Keratinocyte (primary cell): ENCODE results near the gene MLLT3. TPM values are rescaled to one million over a fixed set of nuclear protein-coding genes. Genes with fewer than 3 reads are reported as not detected.

Experiments
- DNase-seq: peaks from one replicate; pipeline ENCODE4 v3.0.0-alpha.2; 2011; ENCODE audit warnings: low read depth, missing footprints, low spot score
- FAIRE-seq: peaks from 2 replicates; lab custom pipeline; 2011; peaks lifted over from hg19 to GRCh38; lab: Jason Lieb, UNC
- H2AFZ ChIP-seq: 2 replicates; pipeline ENCODE4 v1.6.0; 2012; ENCODE audit warnings: low read length, control low read depth, inconsistent platforms; ENCODE audit not compliant: control insufficient read depth
- H3K27ac ChIP-seq: 2 replicates; pipeline ENCODE4 v1.5.1; 2011; ENCODE audit warnings: low read length; ENCODE audit not compliant: control insufficient read depth, insufficient read depth
- H3K27me3 ChIP-seq: 3 replicates; pipeline ENCODE4 v1.6.0; 2011; ENCODE audit warnings: low read length; ENCODE audit not compliant: control insufficient read depth, insufficient read depth; ENCODE audit errors: extremely low read depth
- H3K36me3 ChIP-seq, 2 experiments: 2 replicates in 1 of 2; 3 replicates in 1 of 2; pipeline ENCODE4 v1.5.1; 2011; ENCODE audit warnings: low read length in 2 of 2, mild to moderate bottlenecking in 1 of 2; ENCODE audit not compliant: control insufficient read depth in 2 of 2, insufficient read depth in 2 of 2; ENCODE audit errors: extremely low read depth in 1 of 2
- H3K4me1 ChIP-seq: 3 replicates; pipeline ENCODE4 v1.5.1; 2011; ENCODE audit warnings: low read length; ENCODE audit not compliant: control insufficient read depth, insufficient read depth; ENCODE audit errors: extremely low read depth
- H3K4me2 ChIP-seq: 3 replicates; pipeline ENCODE4 v1.6.0; 2011; ENCODE audit warnings: low read depth, low read length; ENCODE audit not compliant: control insufficient read depth, insufficient read depth; ENCODE audit errors: extremely low read depth
- H3K4me3 ChIP-seq, 3 experiments: fragments of 200-600 bp in 1 of 3; sonication (generic) in 1 of 3; 2 replicates in 2 of 3; 3 replicates in 1 of 3; pipeline ENCODE4 v1.5.1; 2011 to 2016; ENCODE audit warnings: low read length in 3 of 3, mild to moderate bottlenecking in 3 of 3, control low read depth in 2 of 3, inconsistent platforms in 1 of 3, low read depth in 1 of 3, mixed read lengths in 1 of 3, mixed run types in 1 of 3, moderate library complexity in 1 of 3; ENCODE audit not compliant: control insufficient read depth in 2 of 3, insufficient read depth in 2 of 3; ENCODE audit errors: extremely low read depth in 1 of 3
- H3K79me2 ChIP-seq: 2 replicates; pipeline ENCODE4 v1.6.0; 2012; ENCODE audit warnings: low read length; ENCODE audit not compliant: control insufficient read depth, insufficient read depth
- H3K9ac ChIP-seq: 3 replicates; pipeline ENCODE4 v1.6.0; 2011; ENCODE audit warnings: low read length; ENCODE audit not compliant: control insufficient read depth, insufficient read depth; ENCODE audit errors: extremely low read depth
- H3K9me1 ChIP-seq: 3 replicates; pipeline ENCODE4 v1.6.0; 2011; ENCODE audit warnings: low read length; ENCODE audit not compliant: control insufficient read depth, insufficient read depth; ENCODE audit errors: extremely low read depth
- H3K9me3 ChIP-seq: 2 replicates; pipeline ENCODE4 v1.5.1; 2012; ENCODE audit warnings: low read depth, low read length; ENCODE audit not compliant: control insufficient read depth
- H4K20me1 ChIP-seq: 3 replicates; pipeline ENCODE4 v1.6.0; 2011; ENCODE audit warnings: low read length; ENCODE audit not compliant: control insufficient read depth, insufficient read depth; ENCODE audit errors: extremely low read depth
- EZH2 ChIP-seq: IDR thresholded peaks from one replicate; pipeline ENCODE4 v1.6.1; 2012; ENCODE audit warnings: inconsistent platforms, mild to moderate bottlenecking, low read length, moderate library complexity
- dilution Hi-C: fragments of 300-500 bp; cut with MboI; formaldehyde crosslinking; loops from one replicate; pipeline ENCODE4 v1.7.0; 2020; ENCODE audit warnings: low sequenced_read_pairs; ENCODE audit not compliant: extremely low pct_ligation_motif_present
- polyA plus RNA-seq, 5 experiments: library from polyadenylated mRNA; depleted of rRNA in 3 of 5; stranded (reverse) in 3 of 5; stranded (forward) in 1 of 5; unstranded in 1 of 5; fragments of >200 nt; gene quantifications; 1 replicate in 1 of 5; 2 replicates in 3 of 5; 3 replicates in 1 of 5; pipeline versions ENCODE4 v1.2.1 to v1.2.3, GENCODE V29; 2011 to 2012; ENCODE audit warnings: missing spikeins in 2 of 5, low read depth in 1 of 5, low replicate concordance in 1 of 5
- TF ChIP-seq, protein P1 (sequence below), 3 experiments: IDR thresholded peaks in 1 of 3; conservative IDR thresholded peaks in 1 of 3; optimal IDR thresholded peaks in 1 of 3; 2 replicates in 2 of 3; 3 replicates in 1 of 3; pipeline versions ENCODE3 to v1.5.1; 2011; ENCODE audit warnings: low read length in 3 of 3, mild to moderate bottlenecking in 3 of 3, moderate library complexity in 2 of 3, control low read depth in 1 of 3, inconsistent platforms in 1 of 3; ENCODE audit not compliant: insufficient read depth in 2 of 3; ENCODE audit errors: extremely low read depth in 1 of 3

Gene MLLT3
- polyA plus RNA-seq, 1 donor (not counting 4 experiments of a cell fraction or from before 2014, with no cell fraction given): 17.0 TPM

GRCh38 chr9:20384642-20385041, 237.7 kb downstream of the MLLT3 start:
- no peaks in the 10 kb centered on the region for H3K9me1 ChIP-seq
- FAIRE-seq (no peak), DNase-seq (no peak)
- no peaks in the 10 kb centered on the region for H3K9me3 ChIP-seq
- no peak overlapping the region for H3K27ac ChIP-seq
- H3K4me2 ChIP-seq: no peak overlapping the region
- no peak overlapping the region for H3K4me3 ChIP-seq
- no peaks in the 10 kb centered on the region for H4K20me1 ChIP-seq
- no peaks in the 10 kb centered on the region for H3K36me3 ChIP-seq
- H3K79me2 ChIP-seq: no peaks in the 10 kb centered on the region
- H3K27me3 ChIP-seq: no peaks in the 10 kb centered on the region
- no peak overlapping the region for H2AFZ ChIP-seq
- TF ChIP-seq EZH2: no peak
- TF ChIP-seq, protein P1, sequence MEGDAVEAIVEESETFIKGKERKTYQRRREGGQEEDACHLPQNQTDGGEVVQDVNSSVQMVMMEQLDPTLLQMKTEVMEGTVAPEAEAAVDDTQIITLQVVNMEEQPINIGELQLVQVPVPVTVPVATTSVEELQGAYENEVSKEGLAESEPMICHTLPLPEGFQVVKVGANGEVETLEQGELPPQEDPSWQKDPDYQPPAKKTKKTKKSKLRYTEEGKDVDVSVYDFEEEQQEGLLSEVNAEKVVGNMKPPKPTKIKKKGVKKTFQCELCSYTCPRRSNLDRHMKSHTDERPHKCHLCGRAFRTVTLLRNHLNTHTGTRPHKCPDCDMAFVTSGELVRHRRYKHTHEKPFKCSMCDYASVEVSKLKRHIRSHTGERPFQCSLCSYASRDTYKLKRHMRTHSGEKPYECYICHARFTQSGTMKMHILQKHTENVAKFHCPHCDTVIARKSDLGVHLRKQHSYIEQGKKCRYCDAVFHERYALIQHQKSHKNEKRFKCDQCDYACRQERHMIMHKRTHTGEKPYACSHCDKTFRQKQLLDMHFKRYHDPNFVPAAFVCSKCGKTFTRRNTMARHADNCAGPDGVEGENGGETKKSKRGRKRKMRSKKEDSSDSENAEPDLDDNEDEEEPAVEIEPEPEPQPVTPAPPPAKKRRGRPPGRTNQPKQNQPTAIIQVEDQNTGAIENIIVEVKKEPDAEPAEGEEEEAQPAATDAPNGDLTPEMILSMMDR (optimal IDR thresholded peaks at IDR 0.05 in 1 of 3, IDR thresholded peaks at IDR 0.05 in 1 of 3, conservative IDR thresholded peaks at IDR 0.05 in 1 of 3; ENCODE audit: extremely low read depth in 1 of 3, insufficient read depth in 2 of 3, low read length in 3 of 3): no peak
- dilution Hi-C loops: no loop called here
- H3K4me1 ChIP-seq: no peaks in the 10 kb centered on the region
- H3K9ac ChIP-seq: no peak overlapping the region

GRCh38 chr9:20382460-20383071, 239.7 kb downstream of the MLLT3 start:
- H3K79me2 ChIP-seq: no peaks in the 10 kb centered on the region
- no peaks in the 10 kb centered on the region for H3K9me1 ChIP-seq
- no peaks in the 10 kb centered on the region for H3K9me3 ChIP-seq
- no peaks in the 10 kb centered on the region for H3K36me3 ChIP-seq
- H2AFZ ChIP-seq: no peak overlapping the region
- no peaks in the 10 kb centered on the region for H3K4me1 ChIP-seq
- no peak overlapping the region for H3K4me2 ChIP-seq
- no peaks in the 10 kb centered on the region for H3K27me3 ChIP-seq
- no peak for DNase-seq
- no peaks in the 10 kb centered on the region for H4K20me1 ChIP-seq
- FAIRE-seq: no peak
- no peak overlapping the region for H3K4me3 ChIP-seq
- H3K27ac ChIP-seq: no peak overlapping the region
- no peak overlapping the region for H3K9ac ChIP-seq
- TF ChIP-seq, protein P1 (optimal IDR thresholded peaks at IDR 0.05 in 1 of 3, IDR thresholded peaks at IDR 0.05 in 1 of 3, conservative IDR thresholded peaks at IDR 0.05 in 1 of 3; ENCODE audit: extremely low read depth in 1 of 3, insufficient read depth in 2 of 3, low read length in 3 of 3): no peak
- TF ChIP-seq EZH2: no peak
- dilution Hi-C loops: no loop called here
